NOMO-1 (cell line): ENCODE results near the gene NTNG2.
A peak's percentile ranks its signal among the peaks of the same experiment; 100 is the strongest.

Experiments
- DNase-seq, 2 experiments: peaks; one replicate each; lab custom pipeline; 2025; ENCODE audit not compliant: unreplicated experiment in 2 of 2; lab: John Stamatoyannopoulos, UW

The NTNG2 gene

GRCh38 chr9:132200706-132201105 is 38.8 kb downstream of the NTNG2 start:
- DNase-seq: no peak

GRCh38 chr9:132201139-132201538 is 39.3 kb downstream of the NTNG2 start:
- DNase-seq: no peak

DNA sequence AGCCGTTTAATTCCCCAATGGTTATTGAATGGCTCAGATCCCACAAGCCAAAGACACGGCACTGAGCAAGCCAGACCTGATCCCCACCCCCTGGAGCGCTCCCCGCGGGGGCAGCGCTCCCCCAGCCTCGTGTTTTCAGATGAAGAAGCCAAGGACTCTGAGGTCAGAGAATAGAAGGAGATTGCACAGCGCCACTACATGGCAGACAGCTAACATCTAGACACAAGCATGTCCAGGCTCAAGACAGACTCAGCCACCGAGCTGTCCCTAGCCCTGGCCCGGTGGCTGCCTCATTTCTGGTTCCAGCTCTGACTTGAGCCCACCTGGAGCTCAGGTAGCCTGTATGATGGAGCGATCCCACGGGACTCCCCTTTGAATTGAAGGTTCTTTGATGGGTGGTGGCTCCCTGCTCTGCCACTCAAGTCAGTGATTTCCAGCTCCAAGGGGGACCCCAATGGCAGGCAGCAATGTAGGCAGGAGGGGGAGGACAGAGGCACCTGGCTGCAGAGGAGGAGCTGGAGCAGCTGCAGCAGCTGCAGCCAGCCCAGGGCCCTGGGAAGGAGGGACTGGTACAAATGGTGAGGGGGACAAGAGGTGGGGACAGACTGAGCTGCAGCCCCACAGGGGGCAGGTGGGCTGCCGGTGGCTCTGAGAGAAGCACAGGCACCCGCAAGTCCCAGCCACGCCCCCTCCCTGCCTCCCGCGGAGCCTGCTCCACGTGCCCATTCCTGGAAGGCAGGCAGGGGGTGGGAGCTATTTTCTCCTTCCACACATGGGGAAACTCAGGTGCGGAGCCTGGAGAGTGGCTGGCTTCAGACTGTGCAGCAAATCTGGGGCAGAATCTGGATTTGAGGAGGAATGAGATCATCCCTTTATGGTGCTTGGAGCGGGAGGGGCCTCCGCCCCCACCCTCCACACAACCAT is 40.2 kb downstream of the NTNG2 start:
- DNase-seq: no peak

- DNase-seq: no peak
These were observed 43.0 kb downstream of the NTNG2 start for GRCh38 chr9:132204883-132205282.

GRCh38 chr9:132207215-132207614 is 45.4 kb downstream of the NTNG2 start:
- DNase-seq: no peak

- DNase-seq: no peak
These were observed 46.2 kb downstream of the NTNG2 start for GRCh38 chr9:132207839-132208615.

- DNase-seq: no peak
These were observed 47.4 kb downstream of the NTNG2 start for GRCh38 chr9:132209228-132209627.

GRCh38 chr9:132210472-132211145 is 48.8 kb downstream of the NTNG2 start:
- no peak for DNase-seq

DNA sequence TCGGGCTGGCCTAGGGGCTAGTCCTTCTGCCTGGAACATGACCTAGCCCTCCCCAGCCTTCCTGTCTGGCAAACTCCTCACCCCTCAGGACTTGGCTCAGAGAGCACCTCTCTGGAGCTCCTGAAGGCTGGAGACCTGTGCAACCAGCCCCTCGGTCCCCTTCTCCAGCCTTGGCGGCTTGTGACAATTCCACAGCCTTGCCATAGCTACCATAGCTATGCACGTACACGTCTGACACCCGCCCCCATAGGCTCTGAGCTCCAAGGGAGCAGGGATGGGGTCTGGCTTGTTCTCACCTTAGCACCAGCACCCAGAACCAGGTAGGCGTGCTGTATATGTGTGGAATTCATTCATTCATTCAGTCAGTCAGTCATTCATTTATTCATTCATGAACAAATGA is 49.7 kb downstream of the NTNG2 start:
- no peak for DNase-seq

DNA sequence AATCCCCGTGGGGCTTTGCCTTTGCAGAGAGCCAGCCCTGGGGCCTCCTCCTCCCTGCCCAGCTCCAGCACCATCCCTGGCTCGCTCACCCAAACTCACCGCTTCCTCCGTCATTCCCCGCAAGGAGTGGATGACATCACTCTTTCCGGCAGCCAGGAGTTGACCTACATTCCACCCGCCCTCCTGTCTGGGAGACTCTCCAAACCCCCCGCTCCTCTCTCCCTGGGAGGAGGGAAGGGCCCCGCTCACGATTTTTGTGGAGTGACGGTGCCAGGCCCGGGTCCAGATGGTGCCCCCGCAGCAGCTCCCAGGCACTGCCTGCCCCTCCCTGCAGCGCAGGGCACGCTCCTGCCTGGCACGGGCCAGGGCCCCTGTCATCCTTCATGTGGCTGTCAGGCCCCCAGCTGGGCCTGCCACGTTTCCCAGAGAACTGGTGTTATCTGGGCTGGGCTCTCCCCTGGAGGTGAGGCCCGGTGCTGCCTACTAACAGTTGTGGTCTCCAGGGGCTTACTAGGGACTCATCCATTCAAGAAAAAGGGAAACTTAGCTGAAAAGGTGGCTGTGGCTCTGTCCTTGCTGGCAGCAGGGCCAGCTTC is 52.3 kb downstream of the NTNG2 start:
- DNase-seq: no peak

GRCh38 chr9:132216861-132217619 is 55.2 kb downstream of the NTNG2 start:
- peak; percentile 42 to 49 for DNase-seq

GRCh38 chr9:132218208-132218607 is 56.4 kb downstream of the NTNG2 start:
- no peak for DNase-seq

GRCh38 chr9:132221941-132222340 is 60.1 kb downstream of the NTNG2 start:
- DNase-seq: no peak

GRCh38 chr9:132224645-132225044 is 62.8 kb downstream of the NTNG2 start:
- DNase-seq: no peak

GRCh38 chr9:132226571-132227430 is 64.9 kb downstream of the NTNG2 start:
- no peak for DNase-seq

DNA sequence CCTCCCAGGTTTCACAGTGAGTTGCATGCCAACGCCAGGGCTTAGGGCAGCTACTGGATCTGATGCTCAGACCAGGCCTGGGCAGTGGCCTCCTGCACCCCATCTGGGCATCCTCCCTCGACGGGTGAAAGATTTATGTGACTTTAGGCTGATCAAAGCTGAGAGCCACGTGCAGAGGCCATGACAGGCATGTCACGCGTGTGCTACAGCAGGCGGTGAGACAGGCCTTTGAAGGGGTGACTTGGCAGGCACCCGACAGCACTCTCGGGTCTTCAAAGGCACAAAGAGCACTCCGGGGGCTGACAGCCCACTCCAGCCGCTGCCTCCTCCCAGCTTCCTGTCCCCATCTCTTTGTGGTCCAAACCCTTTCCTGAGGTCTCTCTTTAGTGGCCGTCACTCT is 66.2 kb downstream of the NTNG2 start:
- no peak for DNase-seq

- DNase-seq: no peak
These were observed 68.7 kb downstream of the NTNG2 start for GRCh38 chr9:132230605-132231004.

GRCh38 chr9:132231019-132231701 is 69.3 kb downstream of the NTNG2 start:
- DNase-seq: no peak

DNA sequence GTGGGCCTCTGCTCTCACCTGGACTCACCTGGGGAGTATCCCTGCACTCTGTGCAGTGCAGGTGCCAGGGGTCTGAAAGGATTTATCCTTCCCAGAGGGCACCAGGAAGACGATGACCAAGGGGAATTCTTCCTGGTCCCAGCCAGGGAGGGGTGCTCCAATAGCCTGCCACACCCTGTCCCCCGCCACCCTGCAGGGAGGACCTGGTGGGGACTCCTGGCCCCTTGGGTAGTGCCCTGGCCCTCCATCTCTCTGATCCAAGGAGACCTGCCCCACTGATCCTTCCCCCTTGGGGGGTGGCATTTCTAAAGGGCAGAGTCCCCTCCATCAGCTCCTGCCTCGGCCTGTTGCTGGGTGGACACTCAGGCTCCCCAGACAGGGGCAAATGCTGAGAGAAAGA is 70.7 kb downstream of the NTNG2 start:
- DNase-seq: no peak
